ENCODE results near the gene COTL1. TPM values are rescaled to one million over a fixed set of nuclear protein-coding genes. Genes with fewer than 3 reads are reported as not detected.

The COTL1 gene
- total RNA-seq, 1 donor: 134 TPM

- no peak overlapping the region for H3K4me3 ChIP-seq (ENCODE audit: low read depth, low read length)
- TF ChIP-seq, protein P1, sequence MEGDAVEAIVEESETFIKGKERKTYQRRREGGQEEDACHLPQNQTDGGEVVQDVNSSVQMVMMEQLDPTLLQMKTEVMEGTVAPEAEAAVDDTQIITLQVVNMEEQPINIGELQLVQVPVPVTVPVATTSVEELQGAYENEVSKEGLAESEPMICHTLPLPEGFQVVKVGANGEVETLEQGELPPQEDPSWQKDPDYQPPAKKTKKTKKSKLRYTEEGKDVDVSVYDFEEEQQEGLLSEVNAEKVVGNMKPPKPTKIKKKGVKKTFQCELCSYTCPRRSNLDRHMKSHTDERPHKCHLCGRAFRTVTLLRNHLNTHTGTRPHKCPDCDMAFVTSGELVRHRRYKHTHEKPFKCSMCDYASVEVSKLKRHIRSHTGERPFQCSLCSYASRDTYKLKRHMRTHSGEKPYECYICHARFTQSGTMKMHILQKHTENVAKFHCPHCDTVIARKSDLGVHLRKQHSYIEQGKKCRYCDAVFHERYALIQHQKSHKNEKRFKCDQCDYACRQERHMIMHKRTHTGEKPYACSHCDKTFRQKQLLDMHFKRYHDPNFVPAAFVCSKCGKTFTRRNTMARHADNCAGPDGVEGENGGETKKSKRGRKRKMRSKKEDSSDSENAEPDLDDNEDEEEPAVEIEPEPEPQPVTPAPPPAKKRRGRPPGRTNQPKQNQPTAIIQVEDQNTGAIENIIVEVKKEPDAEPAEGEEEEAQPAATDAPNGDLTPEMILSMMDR (IDR thresholded peaks at IDR 0.05; ENCODE audit: insufficient read depth, low read length): no peak
- no peak for DNase-seq (ENCODE audit: low read depth)
Measured at GRCh38 chr16:84584678-84585077, 33.2 kb downstream of the COTL1 start.

GRCh38 chr16:84583995-84584394 is 33.9 kb downstream of the COTL1 start:
- no peak for DNase-seq (ENCODE audit: low read depth)
- TF ChIP-seq, protein P1 (IDR thresholded peaks at IDR 0.05; ENCODE audit: insufficient read depth, low read length): no peak
- no peak overlapping the region for H3K4me3 ChIP-seq (ENCODE audit: low read depth, low read length)

- H3K4me3 ChIP-seq (ENCODE audit: low read depth, low read length): no peak overlapping the region
- TF ChIP-seq, protein P1 (IDR thresholded peaks at IDR 0.05; ENCODE audit: insufficient read depth, low read length): no peak
- peak; percentile 24 for DNase-seq (ENCODE audit: low read depth)
Measured at GRCh38 chr16:84582958-84583516, 34.8 kb downstream of the COTL1 start.

DNA sequence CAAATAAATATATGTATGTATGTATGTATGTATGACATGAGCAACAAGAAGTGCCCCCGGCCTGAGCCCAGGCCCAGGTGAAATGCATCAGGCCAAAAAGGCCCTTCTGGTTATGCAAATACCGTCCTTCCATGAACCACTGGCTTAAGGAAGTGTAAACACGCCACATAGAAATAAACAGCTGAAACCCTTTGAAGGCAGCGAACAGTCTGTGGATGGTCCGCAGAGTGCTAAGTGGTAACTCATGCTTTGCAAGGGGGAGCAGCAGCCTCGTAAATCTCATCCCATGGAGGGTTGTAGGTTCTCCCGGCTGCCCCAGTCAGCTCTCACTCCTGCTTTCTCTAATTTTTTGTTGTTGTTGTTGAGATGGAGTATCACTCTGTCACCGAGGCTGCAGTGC is 36.7 kb downstream of the COTL1 start:
- TF ChIP-seq, protein P1 (IDR thresholded peaks at IDR 0.05; ENCODE audit: insufficient read depth, low read length): no peak
- DNase-seq (ENCODE audit: low read depth): no peak

DNA sequence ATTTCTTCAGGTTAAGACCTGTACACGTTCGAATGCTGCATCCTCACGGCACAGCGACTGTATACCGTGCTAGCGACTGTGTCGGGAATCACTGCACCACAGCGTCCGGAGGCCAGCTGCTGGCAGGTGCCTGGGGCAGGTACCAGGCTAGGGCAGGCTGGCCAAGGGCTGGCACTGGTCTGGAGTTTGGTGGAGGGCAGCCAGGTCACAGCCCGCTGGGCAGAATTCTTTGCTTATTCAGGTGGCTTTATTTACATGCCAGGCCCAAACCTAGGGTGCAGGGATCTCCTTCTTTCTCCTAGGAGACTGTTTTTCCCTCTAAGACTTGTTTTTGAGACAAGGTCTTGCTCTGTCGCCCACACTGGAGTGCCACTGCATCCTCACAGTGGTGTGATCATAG is 37.9 kb downstream of the COTL1 start:
- no peak for DNase-seq (ENCODE audit: low read depth)
- TF ChIP-seq, protein P1 (IDR thresholded peaks at IDR 0.05; ENCODE audit: insufficient read depth, low read length): no peak
- H3K4me3 ChIP-seq (ENCODE audit: low read depth, low read length): no peak overlapping the region

More for the DNA sequence above, 36.7 kb downstream of the COTL1 start:
- no peak overlapping the region for H3K4me3 ChIP-seq (ENCODE audit: low read depth, low read length)

GRCh38 chr16:84578538-84579126 is 39.2 kb downstream of the COTL1 start:
- DNase-seq (ENCODE audit: low read depth): no peak
- no peak overlapping the region for H3K4me3 ChIP-seq (ENCODE audit: low read depth, low read length)
- TF ChIP-seq, protein P1 (IDR thresholded peaks at IDR 0.05; ENCODE audit: insufficient read depth, low read length): no peak

Measured in fibroblast of the aortic adventitia (primary cell).